Endodermal cell (in vitro differentiated cells): ENCODE data around the gene OMP. TPM values are rescaled to one million over a fixed set of nuclear protein-coding genes. Genes with fewer than 3 reads are reported as not detected.

Experiments used
- DNase-seq: peaks from one replicate; pipeline ENCODE4 v3.0.0-alpha.2; 2017
- H3K27ac ChIP-seq: 2 replicates; pipeline ENCODE4 v1.5.1; 2013; ENCODE audit warnings: mild to moderate bottlenecking, low read depth, low read length, moderate library complexity
- H3K27me3 ChIP-seq: 2 replicates; pipeline ENCODE4 v1.6.1; 2013; ENCODE audit warnings: mild to moderate bottlenecking, low read length, moderate library complexity; ENCODE audit not compliant: insufficient read depth, control insufficient read depth, poor library complexity, severe bottlenecking
- H3K36me3 ChIP-seq: 2 replicates; pipeline ENCODE4 v1.7.0; 2013; ENCODE audit warnings: mild to moderate bottlenecking, low read length, moderate library complexity; ENCODE audit not compliant: control insufficient read depth, insufficient read depth
- H3K4me1 ChIP-seq: one replicate; pipeline ENCODE4 v1.7.0; 2013; ENCODE audit warnings: low read length; ENCODE audit not compliant: control insufficient read depth, insufficient read depth
- H3K4me3 ChIP-seq: 2 replicates; pipeline ENCODE4 v1.5.1; 2013; ENCODE audit warnings: mild to moderate bottlenecking, low read length, moderate library complexity
- H3K9ac ChIP-seq: 2 replicates; pipeline ENCODE4 v1.6.1; 2013; ENCODE audit warnings: mild to moderate bottlenecking, low read length, moderate library complexity; ENCODE audit not compliant: poor library complexity, severe bottlenecking; ENCODE audit errors: extremely low read depth
- H3K9me3 ChIP-seq: 2 replicates; pipeline ENCODE4 v1.6.1; 2013; ENCODE audit warnings: mild to moderate bottlenecking, low read length, moderate library complexity; ENCODE audit not compliant: control insufficient read depth
- H3K27ac Mint-ChIP-seq: 2 replicates; pipeline ENCODE4 v1.8.0; 2020; ENCODE audit warnings: mixed read lengths
- H3K27me3 Mint-ChIP-seq: 2 replicates; pipeline ENCODE4 v1.8.0; 2021; ENCODE audit warnings: mild to moderate bottlenecking, mixed read lengths; ENCODE audit not compliant: insufficient read depth
- H3K36me3 Mint-ChIP-seq: 2 replicates; pipeline ENCODE4 v1.8.0; 2020; ENCODE audit warnings: low read depth, mixed read lengths
- H3K4me1 Mint-ChIP-seq: 2 replicates; pipeline ENCODE4 v1.8.0; 2020; ENCODE audit warnings: mixed read lengths
- H3K4me3 Mint-ChIP-seq: 2 replicates; pipeline ENCODE4 v1.8.0; 2020; ENCODE audit warnings: mild to moderate bottlenecking, moderate library complexity, mixed read lengths
- H3K9me3 Mint-ChIP-seq: 2 replicates; pipeline ENCODE4 v1.8.0; 2020; ENCODE audit warnings: mild to moderate bottlenecking, mixed read lengths
- WGBS, 2 experiments: methylation state at CpG; one replicate each; pipeline versions ENCODE4 v1.1.5 to v1.1.7; 2013; ENCODE audit warnings: missing lambda C conversion rate in 2 of 2, mixed read lengths in 1 of 2; ENCODE audit not compliant: insufficient coverage in 1 of 2, insufficient read length in 1 of 2; 5-methylcytosine and 5-hydroxymethylcytosine counted together
- total RNA-seq, 2 donors: library from RNA; stranded (reverse); fragmentation: NEBNext Ultra II Directional in 1 of 2; extraction: Animal tissue kit (Norgen Biotek cat#: 25700) in 1 of 2; gene quantifications; 2 replicates in 1 of 2; 3 replicates in 1 of 2; pipeline ENCODE4 v1.2.1, GENCODE V29; 2021
- TF ChIP-seq, protein P1 (sequence below): fragments of 200-600 bp; sonication (generic); conservative IDR thresholded peaks from 2 replicates; pipeline ENCODE4 v1.5.0; 2021; ENCODE audit warnings: antibody characterized with exemption, mild to moderate bottlenecking

Gene OMP
- total RNA-seq, 2 donors from 2014 or later = 1.6 to 1.7 TPM

- Histone ChIP-seq H3K9ac (no peak overlapping the region), H3K36me3 (no peaks in the 10 kb centered on the region), H3K27ac (no peak overlapping the region), H3K27me3 (no peaks in the 10 kb centered on the region), H3K4me3 (no peak overlapping the region), H3K9me3 (no peaks in the 10 kb centered on the region), H3K4me1 (no peaks in the 10 kb centered on the region)
- DNase-seq = no peak
- Mint-ChIP-seq H3K36me3 (peaks cover 9% of the 10 kb centered on the region), H3K9me3 (peaks cover 15% of the 10 kb centered on the region), H3K4me3 (no peak overlapping the region), H3K27me3 (no peaks in the 10 kb centered on the region), H3K4me1 (no peaks in the 10 kb centered on the region), H3K27ac (no peak overlapping the region)
- TF ChIP-seq, protein P1, sequence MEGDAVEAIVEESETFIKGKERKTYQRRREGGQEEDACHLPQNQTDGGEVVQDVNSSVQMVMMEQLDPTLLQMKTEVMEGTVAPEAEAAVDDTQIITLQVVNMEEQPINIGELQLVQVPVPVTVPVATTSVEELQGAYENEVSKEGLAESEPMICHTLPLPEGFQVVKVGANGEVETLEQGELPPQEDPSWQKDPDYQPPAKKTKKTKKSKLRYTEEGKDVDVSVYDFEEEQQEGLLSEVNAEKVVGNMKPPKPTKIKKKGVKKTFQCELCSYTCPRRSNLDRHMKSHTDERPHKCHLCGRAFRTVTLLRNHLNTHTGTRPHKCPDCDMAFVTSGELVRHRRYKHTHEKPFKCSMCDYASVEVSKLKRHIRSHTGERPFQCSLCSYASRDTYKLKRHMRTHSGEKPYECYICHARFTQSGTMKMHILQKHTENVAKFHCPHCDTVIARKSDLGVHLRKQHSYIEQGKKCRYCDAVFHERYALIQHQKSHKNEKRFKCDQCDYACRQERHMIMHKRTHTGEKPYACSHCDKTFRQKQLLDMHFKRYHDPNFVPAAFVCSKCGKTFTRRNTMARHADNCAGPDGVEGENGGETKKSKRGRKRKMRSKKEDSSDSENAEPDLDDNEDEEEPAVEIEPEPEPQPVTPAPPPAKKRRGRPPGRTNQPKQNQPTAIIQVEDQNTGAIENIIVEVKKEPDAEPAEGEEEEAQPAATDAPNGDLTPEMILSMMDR = no peak
- WGBS, 2 experiments = 89 to 98% methylated on average over 7 to 8 of the region's 8 CpGs
These were observed 2.1 kb downstream of the OMP start for GRCh38 chr11:77104727-77105126.

DNA sequence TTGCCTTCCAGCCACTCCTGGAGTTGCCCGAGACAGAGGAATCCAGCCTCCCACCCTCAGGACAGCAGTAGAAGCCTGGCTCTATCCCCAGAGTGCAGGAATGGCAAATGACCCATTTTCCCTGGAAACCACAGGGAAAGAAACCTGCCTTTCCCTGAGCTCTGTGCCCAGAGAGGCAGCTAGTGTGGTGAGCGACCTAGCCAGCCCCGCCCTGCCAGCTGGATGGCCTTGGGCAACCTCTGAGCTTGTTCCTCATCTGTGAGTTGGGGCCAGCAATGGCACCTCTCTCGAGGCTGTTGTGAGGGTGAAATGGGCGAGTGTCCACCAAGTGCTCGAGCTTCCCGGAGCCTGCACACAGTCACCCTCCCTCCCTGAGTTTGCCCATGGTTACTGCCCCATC, 3.7 kb downstream of the OMP start:
- Histone ChIP-seq H3K9ac (no peak overlapping the region), H3K36me3 (no peaks in the 10 kb centered on the region), H3K27me3 (no peaks in the 10 kb centered on the region), H3K4me1 (no peaks in the 10 kb centered on the region), H3K9me3 (no peaks in the 10 kb centered on the region), H3K4me3 (no peak overlapping the region), H3K27ac (no peak overlapping the region)
- Mint-ChIP-seq H3K9me3 (no peaks in the 10 kb centered on the region), H3K27ac (no peak overlapping the region), H3K36me3 (no peaks in the 10 kb centered on the region), H3K4me1 (no peaks in the 10 kb centered on the region), H3K27me3 (no peaks in the 10 kb centered on the region), H3K4me3 (no peak overlapping the region)
- TF ChIP-seq, protein P1 = no peak
- DNase-seq = no peak
- 95% methylated on average over 7 of the region's 7 CpGs; no CpG with 5 or more reads in 1 of the 2 experiments for WGBS, 2 experiments

DNA sequence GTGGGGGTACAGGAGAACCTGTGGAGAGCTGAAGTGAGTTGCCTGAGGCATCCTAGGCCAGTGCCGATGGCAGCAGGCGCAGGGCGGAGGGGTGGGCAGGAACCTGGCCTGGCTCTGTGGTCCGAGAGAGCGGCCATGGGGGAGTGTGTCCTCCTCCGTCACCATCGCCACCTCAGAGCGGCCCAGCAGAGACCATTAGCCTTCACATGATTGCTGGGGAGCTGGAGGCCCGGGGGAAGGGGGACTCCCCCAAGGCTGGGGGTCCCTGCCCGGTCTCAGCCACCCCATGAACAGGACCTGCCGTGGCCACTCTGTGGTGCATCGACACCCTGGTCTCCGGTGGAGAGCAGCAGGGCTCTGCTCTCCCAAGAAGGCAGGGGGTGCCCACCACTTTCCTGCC, 4.1 kb downstream of the OMP start:
- no peaks in the 10 kb centered on the region for H3K4me1 Mint-ChIP-seq
- no peak overlapping the region for H3K9ac ChIP-seq
- no peak overlapping the region for H3K27ac Mint-ChIP-seq
- H3K27me3 ChIP-seq = no peaks in the 10 kb centered on the region
- H3K27me3 Mint-ChIP-seq = no peaks in the 10 kb centered on the region
- H3K36me3 ChIP-seq = no peaks in the 10 kb centered on the region
- WGBS, 2 experiments = 94 to 100% methylated on average over 6 to 13 of the region's 13 CpGs
- TF ChIP-seq, protein P1 = no peak
- no peak for DNase-seq
- no peak overlapping the region for H3K4me3 Mint-ChIP-seq
- H3K36me3 Mint-ChIP-seq = no peaks in the 10 kb centered on the region
- no peaks in the 10 kb centered on the region for H3K9me3 Mint-ChIP-seq
- H3K27ac ChIP-seq = no peak overlapping the region
- no peaks in the 10 kb centered on the region for H3K9me3 ChIP-seq
- H3K4me3 ChIP-seq = no peak overlapping the region
- H3K4me1 ChIP-seq = no peaks in the 10 kb centered on the region
